VCaP (cell line): Measurements from ENCODE around the gene ITGA11.

ENCODE experiments used
- H3K27ac ChIP-seq: fragments of 450-650 bp; 2 replicates; pipeline ENCODE4 v1.5.1; 2017
- CTCF ChIP-seq: fragments of 450-650 bp; conservative IDR thresholded peaks from 2 replicates; pipeline ENCODE4 v1.5.1; 2017; ENCODE audit warnings: mild to moderate bottlenecking, moderate library complexity

Gene ITGA11

GRCh38 chr15:68335655-68336054 lies 96.3 kb downstream of the ITGA11 start:
- TF ChIP-seq CTCF, result no peak
- H3K27ac ChIP-seq, result no peak overlapping the region

- no peak for TF ChIP-seq CTCF
- no peak overlapping the region for H3K27ac ChIP-seq
Observed at GRCh38 chr15:68335251-68335650, 96.7 kb downstream of the ITGA11 start.

- no peak overlapping the region for H3K27ac ChIP-seq
Observed at GRCh38 chr15:68334661-68335124, 97.3 kb downstream of the ITGA11 start.

GRCh38 chr15:68333775-68334470 lies 98.0 kb downstream of the ITGA11 start:
- TF ChIP-seq CTCF, result no peak
- H3K27ac ChIP-seq, result no peak overlapping the region

More at GRCh38 chr15:68334661-68335124, 97.3 kb downstream of the ITGA11 start:
- TF ChIP-seq CTCF, result no peak

GRCh38 chr15:68332266-68332665 lies 99.7 kb downstream of the ITGA11 start:
- TF ChIP-seq CTCF, result no peak
- no peak overlapping the region for H3K27ac ChIP-seq

- no peak for TF ChIP-seq CTCF
- no peak overlapping the region for H3K27ac ChIP-seq
Observed at GRCh38 chr15:68330901-68331300, 101.1 kb downstream of the ITGA11 start.

- H3K27ac ChIP-seq, result no peak overlapping the region
- TF ChIP-seq CTCF, result no peak
Observed at GRCh38 chr15:68330416-68330815, 101.5 kb downstream of the ITGA11 start.
